Measurements from ENCODE around the gene TCN2.

GRCh38 chr22:30610299-30610698 lies 3.3 kb downstream of the TCN2 start:
- TF ChIP-seq CTCF (IDR thresholded peaks at IDR 0.05; ENCODE audit: insufficient read depth, low read length) (no peak), POLR2AphosphoS5 (IDR thresholded peaks at IDR 0.05; ENCODE audit: low read depth) (no peak), REST (IDR thresholded peaks at IDR 0.05; ENCODE audit: insufficient replicate concordance, low read depth) (no peak), SPI1 (IDR thresholded peaks at IDR 0.05; ENCODE audit: borderline replicate concordance, low read depth) (no peak)
